ENCODE results near the gene SLC16A3.

SLC16A3 gene

GRCh38 chr17:82281076-82281475, 52.2 kb downstream of the SLC16A3 start:
- DNase-seq (ENCODE audit: low read depth in 2 of 2, low spot score in 1 of 2) = no peak

GRCh38 chr17:82281502-82282238, 52.8 kb downstream of the SLC16A3 start:
- DNase-seq (ENCODE audit: low read depth in 2 of 2, low spot score in 1 of 2) = no peak

GRCh38 chr17:82282239-82283207, 53.7 kb downstream of the SLC16A3 start:
- DNase-seq (ENCODE audit: low read depth in 2 of 2, low spot score in 1 of 2) = no peak

GRCh38 chr17:82283208-82283749, 54.4 kb downstream of the SLC16A3 start:
- no peak for DNase-seq (ENCODE audit: low read depth in 2 of 2, low spot score in 1 of 2)

GRCh38 chr17:82285141-82285540, 56.3 kb downstream of the SLC16A3 start:
- DNase-seq (ENCODE audit: low read depth in 2 of 2, low spot score in 1 of 2) = no peak

- DNase-seq (ENCODE audit: low read depth in 2 of 2, low spot score in 1 of 2) = no peak
Measured at GRCh38 chr17:82287013-82287867, 58.4 kb downstream of the SLC16A3 start.

GRCh38 chr17:82287868-82288801, 59.3 kb downstream of the SLC16A3 start:
- no peak for DNase-seq (ENCODE audit: low read depth in 2 of 2, low spot score in 1 of 2)
